ENCODE measurements around the gene USO1.

DNA sequence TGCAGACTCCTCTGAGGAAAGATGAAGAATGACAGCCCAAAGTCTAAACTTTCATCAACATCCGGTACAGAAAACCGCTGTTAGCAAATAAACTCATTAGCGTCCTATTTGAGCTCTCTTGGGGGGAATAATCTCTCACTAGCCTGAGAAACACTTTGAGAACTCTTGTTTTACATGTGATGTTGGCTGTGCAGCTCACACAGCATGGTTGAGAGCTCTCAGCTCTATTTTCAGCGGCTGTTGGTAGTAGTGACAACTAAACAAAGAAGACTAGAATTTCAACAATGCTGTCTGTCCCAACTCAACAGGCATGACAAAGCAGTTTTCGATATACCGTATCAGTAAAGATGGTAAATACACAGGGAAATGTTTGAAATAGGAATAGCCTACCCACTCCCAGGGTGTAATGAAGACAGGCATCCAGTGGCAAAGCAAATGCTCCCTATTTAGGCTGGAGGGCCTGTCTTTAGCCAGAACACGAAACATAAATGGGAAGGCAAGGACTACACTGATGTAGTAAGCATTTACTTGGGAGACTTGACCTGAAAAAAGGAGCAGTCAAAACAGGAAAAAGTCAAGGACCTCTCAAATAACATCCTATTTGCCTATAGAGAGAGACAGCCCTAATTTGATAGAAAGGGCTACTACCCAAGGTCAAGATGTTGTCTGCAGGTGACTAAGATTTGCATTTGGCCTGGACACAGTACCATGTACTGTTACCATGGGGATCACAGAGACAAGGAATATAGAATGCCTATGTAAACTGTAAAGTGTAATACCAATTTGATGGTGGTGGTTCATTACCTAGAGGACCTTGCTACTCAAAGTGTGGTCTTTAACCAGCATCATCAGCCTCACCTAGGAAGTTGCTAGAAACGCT lies 117.5 kb downstream of the USO1 start:
- TF ChIP-seq POLR2A (IDR thresholded peaks at IDR 0.05): no peak
- TF ChIP-seq, protein P1, sequence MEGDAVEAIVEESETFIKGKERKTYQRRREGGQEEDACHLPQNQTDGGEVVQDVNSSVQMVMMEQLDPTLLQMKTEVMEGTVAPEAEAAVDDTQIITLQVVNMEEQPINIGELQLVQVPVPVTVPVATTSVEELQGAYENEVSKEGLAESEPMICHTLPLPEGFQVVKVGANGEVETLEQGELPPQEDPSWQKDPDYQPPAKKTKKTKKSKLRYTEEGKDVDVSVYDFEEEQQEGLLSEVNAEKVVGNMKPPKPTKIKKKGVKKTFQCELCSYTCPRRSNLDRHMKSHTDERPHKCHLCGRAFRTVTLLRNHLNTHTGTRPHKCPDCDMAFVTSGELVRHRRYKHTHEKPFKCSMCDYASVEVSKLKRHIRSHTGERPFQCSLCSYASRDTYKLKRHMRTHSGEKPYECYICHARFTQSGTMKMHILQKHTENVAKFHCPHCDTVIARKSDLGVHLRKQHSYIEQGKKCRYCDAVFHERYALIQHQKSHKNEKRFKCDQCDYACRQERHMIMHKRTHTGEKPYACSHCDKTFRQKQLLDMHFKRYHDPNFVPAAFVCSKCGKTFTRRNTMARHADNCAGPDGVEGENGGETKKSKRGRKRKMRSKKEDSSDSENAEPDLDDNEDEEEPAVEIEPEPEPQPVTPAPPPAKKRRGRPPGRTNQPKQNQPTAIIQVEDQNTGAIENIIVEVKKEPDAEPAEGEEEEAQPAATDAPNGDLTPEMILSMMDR (IDR thresholded peaks at IDR 0.05): no peak
